CD4-positive, alpha-beta T cell treated with Interleukin-6 at 100 ng/mL for 8 hours (primary cell): ENCODE measurements around the gene LIMS2.
A peak's percentile ranks its signal among the peaks of the same experiment; 100 is the strongest.

Experiments
- DNase-seq: peaks from one replicate; pipeline ENCODE4 v3.0.0-alpha.2; 2020; ENCODE audit warnings: mixed read lengths, low spot score

Gene LIMS2

DNA sequence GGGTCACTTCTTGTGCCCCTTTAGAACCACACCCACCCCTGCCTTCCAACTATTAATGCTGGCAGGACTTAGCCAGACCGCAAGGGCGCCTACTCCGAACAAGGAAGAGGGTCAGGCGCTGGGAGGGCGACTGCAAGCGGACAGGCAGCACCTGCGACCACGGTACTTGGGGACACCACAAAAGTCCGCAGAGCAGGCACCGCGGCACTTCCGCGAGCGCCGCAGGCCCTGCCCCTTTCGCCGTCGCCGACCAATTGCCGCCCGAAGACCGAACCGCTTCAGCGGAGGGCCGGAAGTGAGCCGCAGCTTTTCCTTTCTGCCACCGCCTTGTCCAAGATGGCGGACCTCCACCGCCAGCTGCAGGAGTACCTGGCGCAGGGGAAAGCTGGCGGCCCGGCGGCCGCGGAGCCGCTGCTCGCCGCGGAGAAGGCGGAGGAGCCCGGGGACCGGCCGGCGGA is 25.9 kb upstream of the LIMS2 start, which contains the start of gene SFT2D3:
SFT2D3 (plus strand) TSS at position 305 of the 458 bp plus-strand sequence; CDS start at position 337, 32 bp downstream.
- DNase-seq, result peak; percentile 91

- no peak for DNase-seq
Measured at GRCh38 chr2:127700527-127701192, 25.3 kb upstream of the LIMS2 start.

DNA sequence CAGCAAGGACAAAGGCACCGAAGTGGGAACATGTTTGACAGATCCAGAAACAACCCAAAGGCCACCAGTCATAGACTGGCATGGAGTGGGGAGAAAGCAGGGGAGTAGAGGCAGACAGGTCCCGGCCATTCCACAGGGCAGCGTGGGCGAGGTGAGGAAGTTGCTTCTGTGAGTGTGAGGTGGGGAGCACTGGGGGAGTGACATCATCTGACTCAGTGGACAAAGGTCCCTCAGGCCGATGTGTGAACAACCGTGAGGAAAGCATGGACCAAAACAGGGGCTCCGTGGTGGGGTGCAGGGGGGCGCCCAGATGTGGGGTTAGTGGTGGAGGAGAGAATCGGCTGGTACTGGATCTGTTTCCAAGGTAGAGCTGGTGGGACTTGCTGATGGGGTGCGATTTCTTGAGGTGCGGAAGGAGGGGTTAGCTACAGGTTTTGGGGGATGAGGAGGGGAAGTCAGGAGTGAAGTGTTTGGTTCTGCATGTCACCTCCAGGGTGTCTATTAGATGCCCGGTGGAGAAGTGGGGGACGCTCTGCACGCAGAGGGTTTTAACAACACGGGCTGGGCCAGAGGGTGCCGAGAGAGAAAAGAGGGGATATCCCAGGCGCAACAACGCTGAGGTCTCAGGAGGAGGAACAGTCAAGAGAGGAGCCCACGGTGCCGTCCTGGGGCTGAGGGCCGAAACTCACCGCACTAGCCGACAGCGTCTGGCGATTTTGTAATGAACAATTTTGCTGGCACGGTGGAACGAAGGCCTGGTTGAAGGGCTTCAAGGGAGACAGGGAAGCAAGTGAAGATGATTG is 23.4 kb upstream of the LIMS2 start:
- DNase-seq, result no peak

- DNase-seq, result no peak
Measured at GRCh38 chr2:127697482-127698180, 22.3 kb upstream of the LIMS2 start.

GRCh38 chr2:127695491-127696472 is 20.5 kb upstream of the LIMS2 start:
- DNase-seq, result peak; percentile 47

DNA sequence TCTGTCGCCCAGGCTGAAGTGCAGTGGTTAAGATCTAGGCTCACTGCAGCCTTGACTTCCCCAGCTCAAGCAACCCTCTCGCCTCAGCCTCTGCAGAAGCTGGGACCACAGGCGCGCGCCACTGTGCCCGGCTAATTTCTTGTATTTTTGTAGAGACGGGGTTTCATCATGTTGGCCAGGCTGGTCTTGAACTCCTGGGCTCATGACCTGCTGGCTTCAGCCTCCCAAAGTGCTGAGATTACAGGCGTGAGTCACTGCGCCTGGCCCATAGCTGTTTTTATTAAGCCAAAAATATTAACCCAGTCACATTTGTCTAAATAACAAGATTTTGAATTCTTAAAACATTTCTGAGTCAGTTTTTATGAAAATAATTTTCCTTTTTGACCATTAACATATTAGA is 19.7 kb upstream of the LIMS2 start:
- DNase-seq, result no peak

GRCh38 chr2:127690696-127691095 is 15.4 kb upstream of the LIMS2 start:
- no peak for DNase-seq

DNA sequence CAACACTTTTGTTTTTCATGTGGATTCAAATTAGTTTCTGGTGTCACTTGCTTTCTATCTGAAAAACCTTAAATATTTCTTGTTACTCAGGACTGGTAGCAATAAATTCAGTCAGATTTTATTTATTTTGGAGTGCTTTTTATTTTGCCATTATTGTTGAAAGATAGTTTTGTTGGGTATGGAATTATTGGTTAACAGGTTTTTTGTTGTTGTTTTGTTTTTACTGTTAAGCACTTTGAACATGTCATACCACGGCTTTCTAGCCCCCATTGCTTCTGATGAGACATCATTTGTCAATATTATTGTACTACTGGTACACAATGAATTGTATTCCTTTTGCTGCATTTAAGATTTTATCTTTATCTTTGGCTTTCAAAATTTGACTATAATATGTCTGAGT is 13.1 kb upstream of the LIMS2 start:
- DNase-seq, result no peak

DNA sequence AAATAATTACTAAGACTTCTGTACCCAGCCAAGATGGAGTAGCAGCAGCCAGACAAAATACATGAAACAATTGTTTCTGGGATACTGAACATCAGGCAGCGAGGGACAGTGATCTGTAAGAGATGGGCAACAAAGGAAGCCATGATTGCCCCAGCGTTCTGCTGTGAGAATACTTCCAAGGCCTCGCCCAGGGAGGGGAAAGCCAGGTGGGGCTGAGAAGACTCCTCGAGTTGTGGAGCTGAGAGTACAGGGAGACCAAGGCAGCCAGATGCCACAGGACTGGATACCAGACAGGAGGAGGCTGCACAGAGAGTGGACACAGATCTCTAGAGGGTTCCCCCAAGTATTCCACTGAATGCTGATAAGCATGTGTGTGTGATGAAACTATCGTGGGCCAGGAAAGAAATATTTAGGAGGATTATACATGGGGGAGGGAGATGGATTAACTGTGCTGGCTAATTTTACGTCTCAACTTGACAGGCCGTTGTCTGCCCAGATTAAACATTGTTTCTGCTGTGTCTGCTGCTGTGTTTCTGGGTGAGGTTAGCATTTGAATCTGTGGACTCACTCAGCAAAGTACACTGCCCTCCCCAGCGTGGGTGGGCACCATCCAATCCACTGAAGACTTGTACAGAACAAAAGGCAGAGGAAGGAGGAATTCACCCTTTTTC is 10.2 kb upstream of the LIMS2 start:
- DNase-seq, result no peak

GRCh38 chr2:127683757-127684156 is 8.4 kb upstream of the LIMS2 start:
- no peak for DNase-seq

GRCh38 chr2:127683056-127683455 is 7.7 kb upstream of the LIMS2 start:
- DNase-seq, result no peak

DNA sequence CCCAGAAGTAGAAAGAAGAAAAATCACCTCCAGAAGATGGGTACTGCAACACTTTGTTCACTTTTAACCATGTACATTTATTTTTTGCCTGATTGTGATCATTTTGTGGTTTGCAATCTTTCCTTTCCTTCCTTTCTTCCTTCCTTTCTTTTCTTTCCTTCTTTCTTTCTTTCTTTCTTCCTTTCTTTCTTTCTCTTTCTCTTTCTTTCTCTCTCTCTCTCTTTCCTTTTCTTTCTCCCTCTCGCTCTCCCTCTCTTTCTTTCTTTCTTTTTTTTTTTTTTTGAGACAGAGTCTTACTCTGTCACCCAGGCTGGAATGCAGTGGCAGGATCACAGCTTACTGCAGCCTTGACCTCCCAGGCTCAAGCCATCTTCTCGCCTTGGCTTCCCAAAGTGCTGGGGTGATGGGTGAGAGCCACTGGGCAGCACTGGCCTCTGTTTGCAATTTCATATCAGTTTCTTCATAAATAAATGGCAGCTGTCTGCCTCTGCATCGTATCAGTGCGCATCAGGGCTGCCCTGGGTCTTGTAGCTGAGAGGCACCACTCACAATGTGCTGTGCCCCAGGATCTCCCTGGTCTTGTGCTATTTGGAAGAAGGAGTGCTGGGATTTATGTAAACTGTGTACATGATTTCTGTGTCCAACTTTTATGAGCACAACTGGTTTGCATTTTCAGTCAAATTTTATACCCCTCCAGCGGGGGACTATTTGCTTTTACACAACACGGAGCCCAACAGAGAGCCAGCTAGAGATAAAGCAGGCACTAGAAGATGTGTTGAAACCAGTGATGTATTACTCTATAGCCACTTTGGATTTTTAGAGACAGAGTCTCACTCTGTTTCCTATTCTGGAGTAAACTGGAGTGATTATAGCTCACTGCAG is 6.9 kb upstream of the LIMS2 start:
- DNase-seq, result no peak

DNA sequence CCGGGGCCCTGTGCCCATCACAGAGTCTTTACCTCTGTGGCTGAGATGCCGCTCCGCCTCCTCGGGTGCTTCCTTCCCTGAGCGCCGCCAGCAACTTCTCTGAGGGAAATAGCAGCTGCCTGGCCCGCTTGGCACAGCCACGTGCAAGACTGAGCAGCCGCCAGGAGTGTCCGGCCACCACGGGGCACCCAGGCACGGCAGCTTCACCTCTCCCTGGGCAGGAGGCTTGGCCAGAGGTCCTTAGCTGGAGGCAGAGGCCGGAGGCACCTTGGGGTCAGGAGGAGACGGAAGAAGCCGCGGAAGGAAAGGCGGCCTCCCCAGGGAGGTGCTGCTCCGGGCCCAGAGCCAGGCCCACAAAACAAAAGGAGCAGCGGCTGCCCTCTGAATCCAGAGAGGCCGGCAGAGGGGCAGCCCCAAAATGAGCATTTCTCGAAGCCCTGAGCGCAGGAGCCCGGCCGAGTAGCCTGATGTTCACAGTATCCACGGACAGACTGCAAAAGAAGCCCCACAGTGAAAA is 6.0 kb upstream of the LIMS2 start:
- DNase-seq, result no peak

DNA sequence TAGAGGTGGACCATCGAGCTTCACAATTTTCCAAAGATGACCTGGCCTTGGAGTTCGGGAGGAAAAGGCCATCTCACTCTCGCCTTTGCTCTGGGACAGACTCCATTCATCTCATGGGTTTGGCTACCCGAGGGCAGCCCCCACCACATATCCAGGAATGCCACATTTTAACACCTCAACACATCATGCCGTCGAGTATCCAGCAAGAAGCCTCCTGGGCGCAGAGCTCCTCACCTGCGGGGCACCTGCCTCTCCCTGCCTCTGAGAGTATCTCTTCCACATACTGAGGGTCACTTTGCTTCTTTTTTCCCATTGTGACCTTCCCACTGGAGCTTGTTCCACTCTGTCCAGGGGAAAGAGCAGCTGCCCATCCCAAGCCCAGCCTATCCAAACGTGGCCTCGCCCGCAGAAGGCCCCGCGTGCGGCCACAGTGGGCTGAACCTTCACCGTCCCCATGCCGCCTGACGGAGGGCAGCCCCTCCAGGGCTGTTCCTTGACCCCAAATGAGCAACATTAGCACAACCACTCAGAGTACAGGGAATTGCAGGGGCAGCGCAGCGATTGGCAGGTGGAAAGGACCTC is 5.5 kb upstream of the LIMS2 start:
- no peak for DNase-seq

DNA sequence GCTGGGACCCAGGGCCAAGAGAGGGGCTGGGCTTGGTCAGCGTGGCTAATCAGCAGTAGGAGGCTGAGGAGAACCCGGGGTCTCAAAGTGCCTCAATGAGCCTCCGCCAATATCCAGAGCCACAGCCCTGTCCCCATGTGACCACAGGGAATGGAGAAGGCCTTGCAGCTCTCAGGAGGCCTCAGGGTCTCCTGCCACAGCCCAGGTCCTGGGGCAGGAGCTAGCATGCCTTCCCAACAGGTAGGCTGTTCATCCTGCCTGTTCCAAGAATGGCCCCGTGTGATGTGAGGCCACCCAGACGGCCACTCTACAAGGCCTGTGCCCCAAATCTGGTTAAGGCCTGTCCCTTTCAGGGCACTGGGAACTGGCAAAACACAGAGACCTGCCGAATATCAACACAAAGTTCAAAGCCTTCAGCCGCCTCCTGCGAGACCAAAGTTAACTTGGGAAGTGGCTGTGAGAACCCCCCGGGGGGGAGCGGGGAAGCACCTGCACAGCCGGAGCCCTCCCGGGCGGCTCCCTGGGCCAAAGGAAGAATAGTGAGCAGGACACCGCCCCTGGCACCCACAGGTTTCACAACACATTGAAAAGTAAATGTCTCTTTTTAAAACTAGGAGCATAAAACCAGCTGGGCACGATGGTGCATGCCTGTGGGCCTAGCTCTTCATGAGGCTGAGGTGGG is 4.5 kb upstream of the LIMS2 start:
- DNase-seq, result no peak

DNA sequence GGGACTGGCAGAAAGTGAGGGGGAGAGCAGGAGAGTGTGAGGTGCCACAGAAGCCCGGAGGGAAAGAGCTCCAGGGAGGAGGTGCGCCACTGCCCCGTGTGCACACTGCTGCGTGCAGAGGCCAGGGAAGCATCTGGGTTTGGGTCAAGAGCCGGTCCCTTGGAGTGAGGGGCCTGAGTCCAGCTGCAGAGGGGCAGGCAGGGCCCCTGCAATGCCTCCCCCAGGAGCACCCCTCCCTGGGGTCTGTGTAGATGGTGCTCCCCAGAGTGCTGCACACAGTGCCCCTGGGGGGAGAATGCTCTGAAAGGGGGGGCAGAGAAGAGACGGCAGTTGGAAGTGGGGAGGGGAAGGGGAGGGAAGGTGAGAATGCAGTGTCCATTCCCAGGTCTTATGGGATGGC is 3.7 kb upstream of the LIMS2 start:
- DNase-seq, result no peak

DNA sequence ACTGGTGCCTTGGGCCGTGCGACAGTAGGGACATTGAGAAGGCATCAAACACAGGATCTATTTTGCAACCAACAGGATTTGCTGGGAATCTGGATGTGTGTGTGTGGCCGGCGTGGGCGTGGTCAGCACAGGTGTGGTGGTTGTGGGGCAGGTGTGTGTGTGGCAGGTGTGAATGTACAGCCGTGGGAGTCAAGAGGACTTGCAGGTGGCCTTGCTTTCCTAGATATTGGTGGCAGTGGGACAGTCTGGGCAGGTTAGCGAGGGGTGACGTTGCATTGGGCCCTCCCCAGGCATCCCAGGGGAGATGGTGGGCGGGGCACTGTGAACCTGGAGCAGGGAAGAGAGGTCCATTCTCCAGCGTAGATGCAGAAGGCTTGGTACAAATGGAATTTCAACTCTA is 3.2 kb upstream of the LIMS2 start:
- no peak for DNase-seq

- no peak for DNase-seq
Measured at GRCh38 chr2:127676906-127677305, 1.6 kb upstream of the LIMS2 start.
